Testis (tissue), 3 donors: ENCODE data around the gene AXIN1. TPM values are rescaled to one million over a fixed set of nuclear protein-coding genes. Genes with fewer than 3 reads are reported as not detected.

Source experiments
- DNase-seq: peaks from one replicate; pipeline ENCODE4 v3.0.0-alpha.2; 2019
- H3K27ac ChIP-seq, 2 donors: fragments of 200-600 bp; sonication (generic); one replicate each; pipeline ENCODE4 v1.5.1; 2019
- H3K27me3 ChIP-seq: fragments of 200-600 bp; sonication (generic); one replicate; pipeline ENCODE4 v1.5.1; 2019
- H3K36me3 ChIP-seq: fragments of 200-600 bp; sonication (generic); one replicate; pipeline ENCODE4 v1.5.1; 2017; ENCODE audit warnings: low read depth; ENCODE audit errors: missing control alignments
- H3K4me1 ChIP-seq: fragments of 200-600 bp; sonication (generic); one replicate; pipeline ENCODE4 v1.5.1; 2019
- H3K4me3 ChIP-seq, 2 donors: fragments of 200-600 bp; sonication (generic); one replicate each; pipeline ENCODE4 v1.5.1; 2017 to 2019
- H3K9me3 ChIP-seq: fragments of 200-600 bp; sonication (generic); one replicate; pipeline ENCODE4 v1.5.1; 2017
- POLR2A ChIP-seq: fragments of 450-650 bp; IDR thresholded peaks from one replicate; pipeline ENCODE4 v1.6.1; 2017; ENCODE audit warnings: antibody characterized with exemption, mild to moderate bottlenecking, moderate library complexity
- WGBS, 2 donors: methylation state at CpG; one replicate each; pipeline ENCODE4 v1.1.5; 2018; 5-methylcytosine and 5-hydroxymethylcytosine counted together
- intact Hi-C: fragments of 100-400 bp; cut with DNase I; formaldehyde crosslinking; loops from one replicate; pipeline ENCODE4 v1.15.1; 2023; ENCODE audit warnings: low total_unique reads
- polyA plus RNA-seq: library from polyadenylated mRNA; stranded (reverse); fragments of 350-450 nt; fragmentation: Illumina TruSeq; extraction: RNeasy Lipid Tissue Mini Kit (QIAGEN cat#74804); gene quantifications from one replicate; pipeline ENCODE4 v1.2.3, GENCODE V29; 2014; ENCODE audit warnings: low read depth, low replicate concordance; ENCODE audit not compliant: insufficient read depth
- total RNA-seq, 2 donors: library from RNA; depleted of rRNA; stranded (reverse); fragments of >200 nt; gene quantifications; one replicate each; pipeline ENCODE4 v1.2.3, GENCODE V29; 2016
- TF ChIP-seq, protein P1 (sequence below), 3 experiments: fragments of 450-650 bp in 2 of 3; fragments of 200-600 bp in 1 of 3; sonication (generic) in 1 of 3; IDR thresholded peaks; one replicate each; pipeline ENCODE4 v1.5.1; 2016 to 2019; ENCODE audit warnings: antibody characterized with exemption in 3 of 3, mild to moderate bottlenecking in 2 of 3, moderate library complexity in 1 of 3

The AXIN1 gene
- total and polyA plus RNA-seq, 3 donors from 2014 or later: 19.4 to 32.0 (median 30.6) TPM

DNA sequence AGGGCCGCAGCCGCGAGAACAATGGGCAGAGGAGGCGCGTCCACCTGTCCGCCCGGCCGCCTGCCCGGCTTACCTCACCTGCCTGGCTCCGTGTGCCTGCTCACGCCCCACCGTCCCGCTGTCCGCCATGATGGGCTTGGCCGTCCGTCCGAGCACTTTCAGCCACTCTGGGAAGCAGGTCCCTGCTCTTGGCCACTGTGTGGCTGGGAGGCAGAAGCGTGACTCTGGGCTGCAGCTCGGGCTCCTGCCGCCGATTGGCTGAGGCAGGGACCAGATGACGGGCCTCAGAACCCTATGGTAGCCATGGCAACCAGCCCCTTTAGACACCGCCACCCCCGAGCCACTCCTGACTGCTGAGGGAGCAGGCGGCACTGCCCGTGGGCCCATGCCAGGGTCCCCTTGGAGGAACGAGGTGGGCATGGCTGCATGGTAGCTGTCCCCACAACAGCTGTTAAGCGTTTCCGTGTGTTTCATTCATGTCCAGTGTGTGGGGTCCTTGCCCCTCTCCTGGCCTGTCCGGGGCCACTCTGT is 8.9 kb upstream of the AXIN1 start:
- no peak for DNase-seq
- Histone ChIP-seq H3K27ac (no peak overlapping the region), H3K4me3 (no peak overlapping the region), H3K9me3 (no peaks in the 10 kb centered on the region), H3K27me3 (no peaks in the 10 kb centered on the region), H3K4me1 (no peaks in the 10 kb centered on the region), H3K36me3 (no peaks in the 10 kb centered on the region)
- intact Hi-C loops: no loop called here
- TF ChIP-seq POLR2A: no peak
- TF ChIP-seq, protein P1, sequence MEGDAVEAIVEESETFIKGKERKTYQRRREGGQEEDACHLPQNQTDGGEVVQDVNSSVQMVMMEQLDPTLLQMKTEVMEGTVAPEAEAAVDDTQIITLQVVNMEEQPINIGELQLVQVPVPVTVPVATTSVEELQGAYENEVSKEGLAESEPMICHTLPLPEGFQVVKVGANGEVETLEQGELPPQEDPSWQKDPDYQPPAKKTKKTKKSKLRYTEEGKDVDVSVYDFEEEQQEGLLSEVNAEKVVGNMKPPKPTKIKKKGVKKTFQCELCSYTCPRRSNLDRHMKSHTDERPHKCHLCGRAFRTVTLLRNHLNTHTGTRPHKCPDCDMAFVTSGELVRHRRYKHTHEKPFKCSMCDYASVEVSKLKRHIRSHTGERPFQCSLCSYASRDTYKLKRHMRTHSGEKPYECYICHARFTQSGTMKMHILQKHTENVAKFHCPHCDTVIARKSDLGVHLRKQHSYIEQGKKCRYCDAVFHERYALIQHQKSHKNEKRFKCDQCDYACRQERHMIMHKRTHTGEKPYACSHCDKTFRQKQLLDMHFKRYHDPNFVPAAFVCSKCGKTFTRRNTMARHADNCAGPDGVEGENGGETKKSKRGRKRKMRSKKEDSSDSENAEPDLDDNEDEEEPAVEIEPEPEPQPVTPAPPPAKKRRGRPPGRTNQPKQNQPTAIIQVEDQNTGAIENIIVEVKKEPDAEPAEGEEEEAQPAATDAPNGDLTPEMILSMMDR (IDR thresholded peaks at IDR 0.05): no peak
- 87% methylated on average over 29 of the region's 30 CpGs; no CpG with 5 or more reads in 1 of the 2 donors for WGBS, 2 donors

DNA sequence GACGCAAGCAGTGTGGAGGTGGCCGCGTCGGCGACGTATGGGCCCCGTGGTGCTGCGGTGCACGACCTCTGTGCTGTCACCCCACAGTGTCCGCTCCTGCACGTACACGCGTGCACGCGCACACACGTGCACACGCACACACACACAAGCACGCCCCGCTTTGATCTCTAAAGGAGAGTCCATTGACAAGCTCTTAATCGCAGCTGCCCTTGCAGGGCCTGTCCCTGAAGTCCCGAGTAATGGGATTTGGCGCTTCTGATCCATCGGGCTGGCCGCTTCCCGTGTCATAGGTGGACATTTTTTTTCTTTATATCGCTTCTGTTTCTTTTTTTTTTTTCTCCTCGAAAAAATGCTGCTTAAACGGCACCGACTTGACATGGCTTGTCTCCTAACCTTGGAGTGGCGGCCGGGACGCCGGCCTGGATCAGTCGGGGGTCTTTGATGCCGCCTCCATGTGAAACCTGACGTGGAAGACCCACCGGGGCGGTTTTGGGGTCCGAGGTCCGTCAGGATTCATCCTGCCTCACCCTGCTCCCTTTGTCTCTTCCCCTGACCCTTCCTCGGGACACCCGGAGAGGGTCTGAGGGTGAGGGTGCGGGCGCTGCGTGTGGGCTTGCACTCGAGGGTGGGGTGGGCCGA is 8.3 kb upstream of the AXIN1 start:
- Histone ChIP-seq H3K4me1 (no peaks in the 10 kb centered on the region), H3K27ac (no peak overlapping the region), H3K4me3 (no peak overlapping the region), H3K27me3 (no peaks in the 10 kb centered on the region), H3K36me3 (no peaks in the 10 kb centered on the region), H3K9me3 (no peaks in the 10 kb centered on the region)
- no peak for DNase-seq
- intact Hi-C loops: no loop called here
- 93 to 94% methylated on average over 23 to 45 of the region's 47 CpGs for WGBS, 2 donors
- TF ChIP-seq, protein P1 (IDR thresholded peaks at IDR 0.05): no peak
- no peak for TF ChIP-seq POLR2A

DNA sequence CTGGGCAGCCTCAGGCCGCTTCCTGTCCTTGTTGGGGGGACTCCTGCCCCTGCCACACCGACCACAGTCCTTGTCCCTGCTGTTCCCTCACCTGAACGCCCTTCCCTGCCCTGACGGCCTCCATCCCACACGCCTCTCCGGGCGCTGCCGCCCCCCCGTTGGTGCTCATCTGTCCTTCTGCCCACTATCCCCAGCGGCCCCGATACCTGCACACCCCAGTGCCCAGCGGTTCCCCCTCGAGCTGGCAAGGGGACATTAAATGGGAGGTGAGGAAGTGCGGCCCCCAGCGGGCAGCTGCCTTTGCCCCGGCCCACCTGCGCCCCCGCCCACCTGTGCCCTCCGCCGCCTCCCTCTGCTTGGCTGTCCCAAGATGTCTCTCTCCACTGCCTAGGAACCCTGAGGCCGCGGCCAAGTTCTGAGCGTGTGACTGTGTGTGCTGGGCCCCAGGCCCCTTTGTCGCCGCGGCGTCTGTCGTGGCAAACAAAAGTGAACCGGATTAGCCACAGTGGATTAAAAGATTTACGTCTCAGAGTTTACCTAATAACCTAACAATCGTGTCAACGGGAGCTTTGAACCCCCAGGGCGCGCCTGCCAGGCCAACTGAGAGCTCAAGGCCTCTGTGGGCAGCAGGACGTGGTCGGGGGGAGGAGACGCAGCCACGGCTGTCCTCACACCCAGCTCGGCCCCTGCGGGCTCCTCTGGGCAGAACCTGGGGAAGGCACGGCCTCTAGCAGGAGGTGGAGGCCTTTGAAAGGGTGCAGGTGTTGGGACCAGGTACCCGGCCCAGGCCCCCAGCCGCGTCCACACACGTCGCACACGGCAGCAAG is 7.6 kb upstream of the AXIN1 start:
- TF ChIP-seq, protein P1 (IDR thresholded peaks at IDR 0.05): no peak
- no peak for TF ChIP-seq POLR2A
- intact Hi-C loops: no loop called here
- Histone ChIP-seq H3K4me3 (no peak overlapping the region), H3K27ac (no peak overlapping the region), H3K4me1 (no peaks in the 10 kb centered on the region), H3K9me3 (no peaks in the 10 kb centered on the region), H3K27me3 (no peaks in the 10 kb centered on the region), H3K36me3 (no peaks in the 10 kb centered on the region)
- DNase-seq: no peak
- 93% methylated on average over 40 to 47 of the region's 47 CpGs for WGBS, 2 donors

DNA sequence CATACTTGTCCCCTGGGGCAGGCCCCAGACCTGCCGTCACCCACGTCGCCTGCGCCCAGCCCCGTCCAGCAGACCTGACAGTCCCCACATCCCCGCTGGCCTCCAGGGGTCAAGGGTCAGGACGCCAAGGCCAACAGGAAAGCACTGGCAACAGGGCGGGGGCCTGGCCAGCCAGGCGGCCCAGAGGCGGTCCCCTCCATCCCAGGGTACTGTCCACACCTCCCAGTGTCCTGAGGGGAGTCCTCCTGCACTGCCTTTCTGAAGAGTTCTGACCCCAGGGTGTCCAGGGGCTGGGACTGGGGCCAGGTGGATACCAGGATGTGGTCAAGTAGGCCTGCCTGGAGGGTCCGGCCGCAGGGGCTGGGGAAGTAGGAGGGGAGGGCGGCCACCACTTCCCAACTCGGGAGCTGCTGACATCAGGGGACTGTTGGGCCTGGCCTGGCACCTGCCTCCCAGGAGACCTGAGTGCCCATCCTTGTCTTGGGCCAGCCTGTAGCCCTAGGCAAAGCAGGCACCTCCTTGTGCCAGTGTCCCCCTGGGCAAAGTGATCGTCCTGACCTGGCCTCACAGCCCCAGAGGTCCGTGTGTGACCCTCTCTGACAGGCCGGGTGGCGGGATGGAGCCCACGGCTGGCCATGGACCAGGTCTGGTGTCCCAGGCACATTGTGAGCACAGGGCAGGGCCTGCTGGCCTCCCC is 6.7 kb upstream of the AXIN1 start:
- no peak for TF ChIP-seq POLR2A
- TF ChIP-seq, protein P1 (IDR thresholded peaks at IDR 0.05): no peak
- no peak overlapping the region for H3K4me3 ChIP-seq
- intact Hi-C loops: no loop called here
- H3K9me3 ChIP-seq: no peaks in the 10 kb centered on the region
- 82 to 93% methylated on average over 6 to 19 of the region's 19 CpGs for WGBS, 2 donors
- no peaks in the 10 kb centered on the region for H3K4me1 ChIP-seq
- no peaks in the 10 kb centered on the region for H3K36me3 ChIP-seq
- no peak overlapping the region for H3K27ac ChIP-seq
- DNase-seq: no peak
- H3K27me3 ChIP-seq: no peaks in the 10 kb centered on the region
